Activated naive CD4-positive, alpha-beta T cell treated with anti-CD3 and anti-CD28 coated beads for 36 hours (primary cell): ENCODE data around the gene UBASH3B. TPM values are rescaled to one million over a fixed set of nuclear protein-coding genes. Genes with fewer than 3 reads are reported as not detected.

Experiments
- CTCF ChIA-PET: fragments of 350-600 bp; sonication (Branson Sonifier 250); formaldehyde crosslinking; loops from one replicate; lab custom pipeline; 2021; ENCODE audit warnings: antibody characterized with exemption; lab: Charles Lee
- DNase-seq: peaks from one replicate; pipeline ENCODE4 v3.0.0-alpha.2; 2020
- H3K27ac Mint-ChIP-seq: one replicate; pipeline ENCODE4 v1.8.0; 2021; ENCODE audit warnings: mild to moderate bottlenecking, mixed read lengths
- H3K27me3 Mint-ChIP-seq: one replicate; pipeline ENCODE4 v1.8.0; 2021; ENCODE audit warnings: low read depth, mixed read lengths
- H3K36me3 Mint-ChIP-seq: one replicate; pipeline ENCODE4 v1.8.0; 2021; ENCODE audit warnings: low read depth, mixed read lengths
- H3K4me1 Mint-ChIP-seq: one replicate; pipeline ENCODE4 v1.8.0; 2021; ENCODE audit warnings: low read depth, mixed read lengths
- H3K4me3 Mint-ChIP-seq: one replicate; pipeline ENCODE4 v1.8.0; 2021; ENCODE audit warnings: mild to moderate bottlenecking, moderate library complexity, mixed read lengths
- H3K9me3 Mint-ChIP-seq: one replicate; pipeline ENCODE4 v1.8.0; 2021; ENCODE audit warnings: mixed read lengths
- intact Hi-C: fragments of 100-400 bp; cut with micrococcal nuclease; formaldehyde crosslinking; loops from one replicate; pipeline ENCODE4 v1.15.1; 2023
- total RNA-seq, 2 experiments: library from RNA; stranded (reverse); gene quantifications; one replicate each; pipeline ENCODE4 v1.2.3, GENCODE V29; 2021

The UBASH3B gene
- total RNA-seq, 2 experiments from 2014 or later = 17.9 to 21.1 TPM

DNA sequence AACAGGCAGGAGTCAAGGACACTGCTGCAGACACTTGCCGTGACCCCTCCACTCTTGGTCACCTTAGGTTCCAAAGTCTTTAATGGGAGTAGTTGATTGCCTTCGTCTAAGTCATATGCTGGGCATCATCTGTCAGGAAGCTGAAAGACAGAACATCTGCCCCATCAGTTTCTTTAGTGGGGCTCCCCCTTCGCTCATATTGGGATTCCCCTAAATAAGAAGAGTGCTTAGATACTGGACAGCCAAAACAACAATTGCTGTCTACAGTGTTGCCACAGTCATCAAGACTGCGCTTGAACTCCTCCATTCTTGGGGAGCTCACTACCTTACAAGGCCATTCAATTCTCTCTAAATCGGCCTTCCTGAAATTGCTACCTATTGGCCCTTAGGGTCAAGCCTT is 58.5 kb downstream of the UBASH3B start:
- H3K36me3 Mint-ChIP-seq = no peaks in the 10 kb centered on the region
- no peak overlapping the region for H3K27ac Mint-ChIP-seq
- no peak overlapping the region for H3K4me3 Mint-ChIP-seq
- H3K27me3 Mint-ChIP-seq = no peaks in the 10 kb centered on the region
- DNase-seq = no peak
- no peaks in the 10 kb centered on the region for H3K9me3 Mint-ChIP-seq
- intact Hi-C loops = no loop called here
- CTCF ChIA-PET = interaction anchor here (1.3 to 1.6 kb wide), 2 partner anchors 41 to 55 kb away, joined by 3 read pairs; no protein-coding TSS in a partner anchor
- H3K4me1 Mint-ChIP-seq = peaks cover 36% of the 10 kb centered on the region

GRCh38 chr11:122714484-122714883 is 59.0 kb downstream of the UBASH3B start:
- CTCF ChIA-PET = interaction anchor here (1.6 kb wide), 1 partner anchor 40 kb away, joined by 3 read pairs; no protein-coding TSS in a partner anchor

DNA sequence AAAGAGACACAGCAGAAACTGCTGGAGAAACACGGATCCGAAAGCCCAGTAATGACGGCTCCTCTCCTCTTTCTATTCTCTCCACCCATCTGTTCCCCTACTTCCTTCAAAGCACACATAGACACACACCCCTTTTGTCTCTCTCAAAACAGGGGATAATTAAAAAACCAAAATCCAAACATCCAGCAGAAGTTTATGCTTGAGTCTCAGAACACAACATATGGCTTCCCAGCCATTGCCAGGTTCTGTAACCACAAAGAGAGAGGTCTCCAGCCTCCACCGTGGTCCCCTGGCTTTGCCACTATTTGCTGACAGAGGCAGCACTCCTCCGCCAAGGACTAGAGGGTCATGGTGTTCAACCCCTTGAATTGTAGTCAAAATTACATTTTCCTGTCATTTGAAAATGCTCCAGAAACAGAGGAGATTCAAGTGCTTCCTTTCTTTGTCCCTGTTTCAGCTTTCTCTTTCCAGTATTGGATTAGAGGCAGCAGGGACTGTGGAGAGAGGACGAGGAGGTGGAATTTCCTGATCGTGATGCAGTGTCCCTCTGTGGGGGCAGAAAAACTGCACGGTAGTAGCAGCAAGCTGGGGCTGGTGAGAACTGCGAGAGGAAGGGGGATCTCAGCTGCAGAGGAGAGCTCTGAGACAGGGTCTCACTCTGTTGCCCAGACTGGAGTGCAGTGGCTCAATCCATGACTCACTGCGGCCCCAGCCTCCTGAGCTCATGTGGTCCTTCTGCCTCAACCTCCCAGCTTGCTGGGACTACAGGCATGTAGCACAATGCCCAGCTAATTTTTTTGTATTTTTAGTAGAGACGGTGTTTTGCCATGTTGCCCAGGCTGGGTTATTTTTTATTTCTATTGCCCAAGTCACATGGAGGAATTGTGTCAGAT is 60.3 kb downstream of the UBASH3B start:
- Mint-ChIP-seq H3K4me3 (no peak overlapping the region), H3K27me3 (no peaks in the 10 kb centered on the region), H3K27ac (no peak overlapping the region), H3K36me3 (no peaks in the 10 kb centered on the region), H3K9me3 (no peaks in the 10 kb centered on the region), H3K4me1 (peaks cover 48% of the 10 kb centered on the region)
- no peak for DNase-seq
- CTCF ChIA-PET = interaction anchor here (1.0 to 1.6 kb wide), 3 partner anchors 13 to 138 kb away, joined by 3 to 4 read pairs (median 3); no protein-coding TSS in a partner anchor
- intact Hi-C loops = no loop called here

More at GRCh38 chr11:122714484-122714883, 59.0 kb downstream of the UBASH3B start:
- no peaks in the 10 kb centered on the region for H3K36me3 Mint-ChIP-seq
- DNase-seq = no peak
- peaks cover 36% of the 10 kb centered on the region for H3K4me1 Mint-ChIP-seq
- no peak overlapping the region for H3K4me3 Mint-ChIP-seq
- no peaks in the 10 kb centered on the region for H3K27me3 Mint-ChIP-seq
- intact Hi-C loops = no loop called here
- no peak overlapping the region for H3K27ac Mint-ChIP-seq
- H3K9me3 Mint-ChIP-seq = no peaks in the 10 kb centered on the region

DNA sequence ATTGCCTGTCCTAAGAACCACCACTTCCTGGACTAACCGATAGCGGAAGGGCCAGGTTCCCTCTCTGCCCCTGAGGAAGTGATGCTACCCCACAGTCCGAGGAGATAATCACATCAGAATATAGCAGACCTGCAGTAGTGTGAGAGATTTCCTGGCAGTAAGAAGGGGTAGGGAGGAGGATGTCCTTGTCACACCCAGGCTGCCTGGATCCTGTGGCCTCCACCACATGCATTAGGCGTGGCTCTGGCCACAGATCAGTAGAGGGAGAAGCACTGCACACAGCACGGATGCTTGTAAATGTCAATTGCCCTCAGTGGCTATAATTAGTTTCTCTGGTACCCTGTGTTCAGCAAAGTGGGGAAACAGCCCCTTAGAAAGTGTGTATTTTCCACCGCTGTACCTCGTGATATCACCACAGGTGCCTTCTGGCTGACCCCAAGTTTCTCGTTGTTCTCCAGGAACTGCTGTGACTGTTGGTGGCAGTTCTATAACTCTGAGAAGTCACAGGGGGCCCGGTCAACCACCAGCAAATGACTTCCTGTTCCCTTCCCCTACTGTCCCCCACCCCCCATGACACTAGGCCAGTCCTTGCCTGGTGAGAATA is 61.8 kb downstream of the UBASH3B start:
- DNase-seq = peak; percentile 16
- Mint-ChIP-seq H3K4me1 (peaks cover 58% of the 10 kb centered on the region), H3K27ac (no peak overlapping the region), H3K27me3 (no peaks in the 10 kb centered on the region), H3K4me3 (no peak overlapping the region), H3K36me3 (no peaks in the 10 kb centered on the region), H3K9me3 (no peaks in the 10 kb centered on the region)
- intact Hi-C loops = no loop called here
- CTCF ChIA-PET = interaction anchor here (0.6 to 2.1 kb wide), 4 partner anchors 38 to 261 kb away, joined by 3 to 6 read pairs (median 4); no protein-coding TSS in a partner anchor

- DNase-seq = no peak
- no peaks in the 10 kb centered on the region for H3K27me3 Mint-ChIP-seq
- intact Hi-C loops = no loop called here
- no peak overlapping the region for H3K27ac Mint-ChIP-seq
- H3K4me3 Mint-ChIP-seq = no peak overlapping the region
- H3K36me3 Mint-ChIP-seq = no peaks in the 10 kb centered on the region
- no peaks in the 10 kb centered on the region for H3K9me3 Mint-ChIP-seq
- peaks cover 70% of the 10 kb centered on the region for H3K4me1 Mint-ChIP-seq
- CTCF ChIA-PET = no interaction called here
These were observed 64.8 kb downstream of the UBASH3B start for GRCh38 chr11:122720107-122720881.

DNA sequence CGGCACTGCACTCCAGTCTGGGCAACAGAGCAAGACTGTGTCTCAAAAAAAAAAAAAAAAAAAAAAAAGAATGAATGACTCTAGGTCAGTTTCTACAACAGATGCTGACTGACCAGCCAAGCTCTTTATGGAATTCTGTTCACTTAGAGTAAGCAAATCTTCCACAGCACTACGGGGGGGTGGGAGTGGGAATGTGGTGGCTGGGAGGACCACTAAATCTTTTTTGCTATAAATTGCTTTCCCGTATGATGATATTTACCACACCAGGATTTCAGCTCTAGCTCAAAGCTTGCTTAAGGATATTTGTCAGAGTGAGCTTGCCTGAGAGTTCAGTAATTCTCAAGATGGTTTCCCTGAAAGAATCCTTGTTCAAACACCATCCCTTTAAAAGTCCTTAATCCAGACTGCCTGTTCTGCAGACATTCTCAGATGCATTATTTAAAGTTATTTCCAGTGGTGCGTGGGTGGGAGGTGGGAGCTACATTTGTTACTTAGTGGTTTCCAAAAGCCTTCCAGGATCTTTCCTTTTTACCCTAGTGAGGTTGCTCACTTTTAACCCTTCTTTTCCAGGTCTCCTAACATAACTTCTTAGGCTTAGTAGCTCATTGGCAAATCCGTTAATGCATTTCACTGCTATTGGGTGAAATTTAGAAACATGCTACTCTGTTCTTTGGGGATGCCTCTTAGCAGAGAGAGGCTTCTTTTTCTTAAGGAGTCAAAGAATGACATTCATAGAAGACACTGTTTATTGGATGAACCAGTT is 65.9 kb downstream of the UBASH3B start:
- H3K36me3 Mint-ChIP-seq = no peaks in the 10 kb centered on the region
- no peaks in the 10 kb centered on the region for H3K9me3 Mint-ChIP-seq
- CTCF ChIA-PET = interaction anchor here (1.3 kb wide), 1 partner anchor 25 kb away, joined by 3 read pairs; no protein-coding TSS in a partner anchor
- DNase-seq = no peak
- intact Hi-C loops = no loop called here
- H3K27me3 Mint-ChIP-seq = no peaks in the 10 kb centered on the region
- H3K4me1 Mint-ChIP-seq = peaks cover 60% of the 10 kb centered on the region
- H3K4me3 Mint-ChIP-seq = no peak overlapping the region
- no peak overlapping the region for H3K27ac Mint-ChIP-seq

DNA sequence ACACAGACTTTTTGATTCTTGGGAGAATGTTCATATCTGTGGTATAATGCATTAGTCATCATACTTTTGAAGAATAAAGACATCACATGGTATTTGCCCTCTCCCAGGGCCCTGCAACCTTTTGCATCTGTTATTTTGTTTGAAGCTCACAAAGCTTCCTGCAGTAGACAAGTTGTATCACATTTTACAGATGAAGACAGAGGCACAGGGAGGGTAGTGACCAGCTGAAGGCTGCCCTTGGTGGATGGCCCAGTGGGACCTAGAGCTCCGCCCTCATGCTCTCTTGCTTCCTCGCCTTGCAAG is 66.4 kb downstream of the UBASH3B start:
- no peaks in the 10 kb centered on the region for H3K27me3 Mint-ChIP-seq
- intact Hi-C loops = no loop called here

DNA sequence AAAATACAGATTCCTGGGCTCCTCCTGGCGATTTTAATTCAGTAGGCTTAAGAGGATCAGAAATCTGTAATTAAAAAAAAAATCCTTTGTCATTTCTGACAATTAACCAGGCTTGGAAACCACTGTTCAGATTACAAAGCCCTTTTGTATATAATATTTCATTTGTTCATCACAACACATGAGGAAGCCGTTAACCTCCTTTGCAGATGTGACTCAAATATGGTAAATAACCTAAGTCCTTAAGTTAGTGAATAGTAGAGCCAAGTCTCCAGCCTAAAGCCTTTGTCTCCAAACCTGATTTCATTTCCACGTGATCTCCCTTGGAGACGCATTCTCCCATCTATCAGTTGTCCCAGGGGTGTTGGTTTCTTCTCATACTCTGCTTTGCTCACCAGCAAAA is 67.6 kb downstream of the UBASH3B start:
- Mint-ChIP-seq H3K4me3 (no peak overlapping the region), H3K27me3 (no peaks in the 10 kb centered on the region), H3K9me3 (no peaks in the 10 kb centered on the region), H3K4me1 (peaks cover 64% of the 10 kb centered on the region), H3K27ac (no peak overlapping the region), H3K36me3 (no peaks in the 10 kb centered on the region)
- intact Hi-C loops = no loop called here
- DNase-seq = no peak
- CTCF ChIA-PET = interaction anchor here (0.8 to 1.4 kb wide), 4 partner anchors 11 to 67 kb away, joined by 3 to 6 read pairs (median 3); no protein-coding TSS in a partner anchor

More for the DNA sequence above, 66.4 kb downstream of the UBASH3B start:
- no peak overlapping the region for H3K4me3 Mint-ChIP-seq
- H3K36me3 Mint-ChIP-seq = no peaks in the 10 kb centered on the region
- CTCF ChIA-PET = interaction anchor here (1.3 kb wide), 1 partner anchor 24 kb away, joined by 3 read pairs; no protein-coding TSS in a partner anchor
- DNase-seq = peak; percentile 46
- H3K27ac Mint-ChIP-seq = no peak overlapping the region
- peaks cover 60% of the 10 kb centered on the region for H3K4me1 Mint-ChIP-seq
- H3K9me3 Mint-ChIP-seq = no peaks in the 10 kb centered on the region

DNA sequence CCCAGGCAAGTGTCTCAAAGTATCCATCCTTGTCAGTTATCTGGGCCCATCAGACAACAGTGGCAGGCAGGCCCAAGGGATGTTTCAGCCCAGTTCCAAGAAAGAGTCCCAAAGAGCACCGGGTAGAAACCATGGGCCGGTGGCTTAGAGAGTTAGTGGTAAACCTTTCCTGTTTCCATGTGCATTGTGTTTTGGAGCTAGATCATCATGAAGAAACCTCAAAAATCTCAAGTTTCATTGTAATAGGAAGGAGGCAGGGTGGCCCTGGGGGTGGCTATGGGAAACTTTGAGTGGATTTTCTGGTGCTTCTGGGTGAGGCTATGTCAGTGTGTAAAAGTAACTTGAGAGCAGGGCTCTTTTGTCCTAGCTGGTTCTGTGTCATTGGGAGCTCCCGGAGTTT is 68.1 kb downstream of the UBASH3B start:
- Mint-ChIP-seq H3K9me3 (no peaks in the 10 kb centered on the region), H3K27ac (no peak overlapping the region), H3K36me3 (no peaks in the 10 kb centered on the region), H3K4me3 (no peak overlapping the region), H3K27me3 (no peaks in the 10 kb centered on the region), H3K4me1 (peaks cover 66% of the 10 kb centered on the region)
- CTCF ChIA-PET = interaction anchor here (0.8 to 1.4 kb wide), 4 partner anchors 11 to 67 kb away, joined by 3 to 6 read pairs (median 3); no protein-coding TSS in a partner anchor
- intact Hi-C loops = no loop called here
- peak; percentile 42 for DNase-seq

GRCh38 chr11:122724520-122724919 is 69.0 kb downstream of the UBASH3B start:
- CTCF ChIA-PET = interaction anchor here (1.4 kb wide), 1 partner anchor 31 kb away, joined by 6 read pairs; no protein-coding TSS in a partner anchor
- Mint-ChIP-seq H3K4me3 (no peak overlapping the region), H3K36me3 (no peaks in the 10 kb centered on the region), H3K27ac (no peak overlapping the region), H3K4me1 (peaks cover 74% of the 10 kb centered on the region), H3K9me3 (no peaks in the 10 kb centered on the region), H3K27me3 (no peaks in the 10 kb centered on the region)
- DNase-seq = no peak
- intact Hi-C loops = no loop called here

- CTCF ChIA-PET = interaction anchor here (1.1 to 3.1 kb wide), 2 partner anchors 28 to 30 kb away, joined by 3 to 9 read pairs; no protein-coding TSS in a partner anchor
- peaks cover 3% of the 10 kb centered on the region for H3K36me3 Mint-ChIP-seq
- intact Hi-C loops = no loop called here
- no peaks in the 10 kb centered on the region for H3K27me3 Mint-ChIP-seq
- H3K27ac Mint-ChIP-seq = no peak overlapping the region
- H3K4me3 Mint-ChIP-seq = no peak overlapping the region
- DNase-seq = no peak
- peaks cover 64% of the 10 kb centered on the region for H3K4me1 Mint-ChIP-seq
- H3K9me3 Mint-ChIP-seq = no peaks in the 10 kb centered on the region
These were observed 70.5 kb downstream of the UBASH3B start for GRCh38 chr11:122726028-122726427.
